Adipocyte (in vitro differentiated cells): ENCODE results near the gene MEGF6.
"Not testable (repeated sequence)": the region's sequence is repeated elsewhere in the genome, so short reads cannot be mapped to it uniquely, and the experiment has no call there.

Experiments used
- DNase-seq: peaks from one replicate; pipeline ENCODE4 v3.0.0-alpha.2; 2015; ENCODE audit warnings: low read depth
- H3K27me3 ChIP-seq: replicated peaks from 2 replicates; pipeline ENCODE4 v1.7.0; 2013; ENCODE audit warnings: mild to moderate bottlenecking, low read length, moderate library complexity; ENCODE audit not compliant: control insufficient read depth, insufficient read depth
- H3K36me3 ChIP-seq: 2 replicates; pipeline ENCODE4 v1.7.0; 2013; ENCODE audit warnings: low read length, mild to moderate bottlenecking, moderate library complexity; ENCODE audit not compliant: control insufficient read depth, insufficient read depth, severe bottlenecking
- H3K4me1 ChIP-seq: 2 replicates; pipeline ENCODE4 v1.7.0; 2013; ENCODE audit warnings: mild to moderate bottlenecking, low read length, moderate library complexity; ENCODE audit not compliant: control insufficient read depth, insufficient read depth
- H3K4me3 ChIP-seq: 2 replicates; pipeline ENCODE4 v1.7.0; 2013; ENCODE audit warnings: mild to moderate bottlenecking, low read length, moderate library complexity
- H3K9ac ChIP-seq: 2 replicates; pipeline ENCODE4 v1.7.0; 2013; ENCODE audit warnings: mild to moderate bottlenecking, low read length, moderate library complexity
- H3K9me3 ChIP-seq: 2 replicates; pipeline ENCODE4 v1.7.0; 2013; ENCODE audit warnings: mild to moderate bottlenecking, low read length, moderate library complexity; ENCODE audit not compliant: control insufficient read depth

The MEGF6 gene

DNA sequence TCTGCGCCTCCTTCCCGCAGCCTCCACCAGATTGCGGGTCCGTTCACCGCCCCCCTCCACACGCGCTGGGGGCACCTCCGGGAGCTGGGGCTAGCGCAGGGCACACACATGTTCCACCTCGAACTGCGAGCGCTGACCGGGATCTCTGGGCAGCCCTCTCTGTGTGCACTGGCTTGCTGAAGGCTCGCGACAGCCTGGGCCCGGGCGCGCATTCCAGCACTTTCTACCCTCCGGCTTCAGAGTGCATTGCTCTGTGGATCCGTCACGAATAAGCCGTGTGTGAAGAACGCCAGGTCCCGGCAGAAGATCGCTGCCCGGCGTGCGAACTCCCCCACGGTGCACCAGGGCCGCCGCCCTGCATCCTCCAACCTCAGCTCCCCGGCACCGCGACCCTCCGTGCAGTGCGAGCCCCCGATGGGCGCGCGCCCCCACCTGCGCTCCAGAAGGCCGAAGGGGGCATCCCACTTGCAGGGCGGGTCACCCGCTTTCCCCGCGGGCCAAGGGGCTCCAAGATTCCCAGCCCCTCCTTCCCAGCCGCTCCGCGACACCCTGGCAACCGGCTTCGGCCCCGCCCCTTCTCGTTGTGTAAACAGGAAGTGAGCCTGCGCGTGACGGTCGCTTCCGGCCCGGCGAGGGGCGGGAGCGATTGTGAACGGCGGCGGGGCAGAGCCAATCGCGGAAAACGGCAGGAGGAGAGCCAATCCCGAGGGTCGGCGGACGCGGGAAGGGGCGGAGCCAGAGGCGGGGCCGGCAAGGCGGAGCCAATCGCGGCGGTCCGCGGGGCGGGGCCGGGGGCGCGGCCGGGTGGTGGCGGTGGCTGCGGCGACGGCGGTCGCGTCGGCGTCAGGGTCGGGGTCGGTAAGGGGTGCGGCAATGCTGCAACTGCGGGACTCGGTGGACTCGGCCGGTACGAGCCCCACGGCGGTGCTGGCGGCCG is 13.2 kb upstream of the MEGF6 start, which contains the start of gene TPRG1L:
Gene TPRG1L, plus strand, starts transcription at position 816 of the 937 bp plus-strand sequence. Its CDS starts 58 bp downstream, at position 874.
- H3K9ac ChIP-seq, result peak within 1 kb of the TSS; percentile 91
- peaks cover 25% of the 10 kb centered on the region for H3K36me3 ChIP-seq
- H3K4me3 ChIP-seq, result peak within 1 kb of the TSS; percentile 98
- no peaks in the 10 kb centered on the region for H3K9me3 ChIP-seq
- peak; percentile 100 for DNase-seq
- no peaks in the 10 kb centered on the region for H3K27me3 ChIP-seq
- peaks cover 20% of the 10 kb centered on the region for H3K4me1 ChIP-seq

DNA sequence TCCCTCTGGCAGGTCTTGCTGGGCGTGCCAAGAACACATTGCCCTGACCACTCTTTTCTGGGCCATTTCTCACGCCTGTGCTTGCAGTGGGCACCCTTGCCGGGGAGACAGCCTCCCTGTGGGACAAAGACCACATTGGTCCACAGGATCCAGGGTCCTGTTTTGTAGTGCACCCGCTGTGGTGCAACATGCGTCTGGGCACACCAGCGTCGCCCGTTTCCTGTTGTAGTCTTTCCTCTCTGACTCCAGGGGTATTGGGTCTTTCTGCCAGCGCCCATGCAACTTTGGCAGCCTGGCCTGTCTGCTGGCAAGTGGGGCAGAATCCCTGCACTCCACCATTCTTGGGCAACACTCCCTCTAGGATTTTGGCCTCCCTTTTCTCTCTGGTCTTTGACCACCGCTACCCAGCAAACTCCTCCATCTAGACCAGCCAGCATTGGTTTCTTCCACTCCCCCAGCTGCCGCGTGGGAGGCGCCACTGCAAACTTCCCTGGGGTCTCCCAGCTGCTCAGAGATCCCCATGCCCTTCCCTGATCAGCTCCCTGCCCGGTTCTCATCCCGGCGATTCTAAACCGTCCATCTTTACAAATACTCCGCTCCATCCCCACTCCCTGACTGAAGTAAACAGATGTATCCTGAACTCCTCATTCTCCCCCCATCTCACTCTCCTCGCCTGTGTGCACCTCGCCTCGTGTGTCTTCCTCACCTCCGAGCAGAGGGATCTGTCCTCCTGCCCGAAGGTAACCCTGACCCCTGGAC is 12.3 kb upstream of the MEGF6 start:
- Histone ChIP-seq H3K9ac (peak overlapping the region; percentile 91), H3K27me3 (no peaks in the 10 kb centered on the region), H3K9me3 (no peaks in the 10 kb centered on the region), H3K4me1 (peaks cover 23% of the 10 kb centered on the region), H3K36me3 (peaks cover 17% of the 10 kb centered on the region), H3K4me3 (peak overlapping the region; percentile 98)
- DNase-seq, result peak; percentile 4

DNA sequence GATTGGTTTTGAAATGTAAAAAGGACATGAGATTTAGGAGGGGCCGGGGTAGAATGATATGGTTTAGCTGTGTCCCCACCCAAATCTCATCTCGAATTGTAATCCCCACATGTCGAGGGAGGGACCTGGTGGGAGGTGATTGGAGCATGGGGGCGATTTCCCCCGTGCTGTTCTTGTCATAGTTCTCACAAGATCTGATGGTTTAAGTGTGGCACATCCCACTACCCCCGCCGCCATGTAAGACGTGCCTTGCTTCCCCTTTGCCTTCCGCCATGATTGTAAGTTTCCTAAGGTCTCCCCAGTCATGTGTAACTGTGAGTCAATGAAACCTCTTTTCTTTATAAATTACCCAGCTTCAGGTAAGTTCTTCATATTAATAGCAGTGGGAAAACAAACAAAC is 10.8 kb upstream of the MEGF6 start:
- peaks cover 25% of the 10 kb centered on the region for H3K4me1 ChIP-seq
- not testable (repeated sequence) for DNase-seq, H3K9me3 ChIP-seq, H3K9ac ChIP-seq, H3K27me3 ChIP-seq, H3K4me3 ChIP-seq, H3K36me3 ChIP-seq

DNA sequence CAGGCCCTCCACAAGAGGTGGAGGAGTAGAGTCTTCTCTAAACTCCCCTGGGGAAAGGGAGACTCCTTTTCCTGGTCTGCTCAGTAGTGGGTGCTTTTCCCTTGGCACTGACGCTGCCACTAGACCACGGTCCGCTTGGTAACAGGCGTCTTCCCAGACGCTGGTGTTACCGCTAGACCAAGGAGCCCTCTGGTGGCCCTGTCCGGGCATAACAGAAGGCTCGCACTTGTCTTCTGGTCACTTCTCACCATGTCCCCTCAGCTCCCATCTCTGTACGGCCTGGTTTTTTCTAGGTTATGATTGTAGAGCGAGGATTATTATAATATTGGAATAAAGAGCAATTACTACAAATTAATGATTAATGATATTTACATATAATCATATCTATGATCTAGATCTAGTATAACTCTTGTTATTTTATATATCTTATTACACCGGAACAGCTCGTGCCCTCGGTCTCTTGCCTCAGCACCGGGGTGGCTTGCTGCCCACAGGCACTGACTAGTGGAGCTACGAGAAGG is 9.9 kb upstream of the MEGF6 start:
- H3K4me1 ChIP-seq, result peaks cover 24% of the 10 kb centered on the region
- not testable (repeated sequence) for H3K4me3 ChIP-seq, H3K9ac ChIP-seq, H3K9me3 ChIP-seq, H3K36me3 ChIP-seq
- peaks cover 14% of the 10 kb centered on the region for H3K27me3 ChIP-seq
- peak; percentile 57 for DNase-seq

DNA sequence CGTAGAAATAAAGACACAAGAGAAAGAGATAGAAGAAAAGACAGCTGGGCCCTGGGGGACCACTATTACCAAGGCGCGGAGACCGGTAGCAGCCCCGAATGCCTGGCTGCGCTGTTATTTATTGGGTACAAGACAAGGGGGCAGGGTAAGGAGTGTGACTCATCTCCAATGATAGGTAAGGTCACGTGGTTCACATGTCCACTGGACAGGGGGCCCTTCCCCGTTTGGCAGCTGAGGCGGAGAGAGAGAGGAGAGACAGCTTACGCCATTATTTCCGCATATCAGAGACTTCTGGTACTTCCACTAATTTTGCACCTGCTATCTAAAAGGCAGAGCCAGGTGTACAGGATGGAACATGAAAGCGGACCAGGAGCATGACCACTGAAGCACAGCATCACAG is 9.4 kb upstream of the MEGF6 start:
- no peak overlapping the region for H3K9ac ChIP-seq
- H3K4me3 ChIP-seq, result no peak overlapping the region
- H3K36me3 ChIP-seq, result no peaks in the 10 kb centered on the region
- no peak for DNase-seq
- H3K4me1 ChIP-seq, result peaks cover 19% of the 10 kb centered on the region
- H3K9me3 ChIP-seq, result no peaks in the 10 kb centered on the region
- peaks cover 19% of the 10 kb centered on the region for H3K27me3 ChIP-seq

DNA sequence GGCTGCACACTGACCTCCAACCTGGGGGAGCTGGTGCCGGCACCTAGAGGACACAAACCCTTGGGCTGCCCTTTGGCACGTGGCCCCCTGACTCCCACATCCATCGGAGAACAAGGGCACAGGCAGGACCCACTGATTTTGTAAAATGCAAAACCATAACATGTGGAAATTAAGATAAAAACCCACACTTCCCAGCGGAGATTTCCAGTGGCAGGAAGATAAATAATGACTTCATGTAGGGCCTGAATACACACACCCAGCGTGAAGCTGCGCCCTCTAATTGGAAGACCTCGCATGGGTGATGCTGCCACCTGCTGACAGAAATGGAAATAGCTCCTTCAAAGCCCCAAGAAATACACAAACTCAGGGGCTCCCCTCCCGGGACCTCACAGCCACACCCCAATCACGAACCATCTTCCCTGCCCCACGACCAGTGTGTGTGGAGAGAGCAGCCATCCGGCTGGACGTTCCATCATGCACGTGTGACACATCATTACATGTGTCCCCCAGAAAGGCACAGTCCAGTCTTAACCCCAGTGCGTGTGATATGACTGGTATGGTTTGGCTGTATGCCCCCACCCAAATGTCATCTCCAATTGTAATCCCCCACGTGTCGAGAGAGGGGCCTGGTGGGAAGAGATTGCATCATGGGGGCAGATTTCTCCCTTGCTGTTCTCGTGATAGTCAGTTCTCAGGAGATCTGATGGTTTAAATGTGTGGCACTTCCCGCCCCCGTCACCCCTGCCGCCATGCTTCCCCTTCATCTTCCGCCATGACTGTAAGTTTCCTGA is 7.8 kb upstream of the MEGF6 start:
- DNase-seq, result peak; percentile 92
- H3K36me3 ChIP-seq, result no peaks in the 10 kb centered on the region

DNA sequence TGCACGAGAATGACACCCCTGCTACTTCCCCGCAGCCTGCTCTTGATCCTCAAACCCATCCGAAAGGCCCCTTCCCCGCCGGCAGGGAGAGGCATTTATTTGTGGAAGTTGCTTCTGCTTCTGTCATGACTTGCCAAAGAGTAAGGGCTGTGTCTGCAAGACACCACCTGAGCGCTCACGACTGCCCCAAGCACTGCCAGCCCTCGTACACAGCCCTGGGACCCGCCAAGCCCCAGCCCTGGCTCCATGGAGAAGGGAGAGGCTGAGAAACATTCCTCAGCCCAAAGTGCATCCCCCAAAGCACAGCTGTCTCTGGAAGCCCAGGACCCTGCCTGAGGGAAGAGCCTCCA is 7.2 kb upstream of the MEGF6 start:
- Histone ChIP-seq H3K9ac (no peak overlapping the region), H3K27me3 (peaks cover 41% of the 10 kb centered on the region), H3K4me1 (peaks cover 12% of the 10 kb centered on the region), H3K9me3 (no peaks in the 10 kb centered on the region), H3K4me3 (no peak overlapping the region), H3K36me3 (no peaks in the 10 kb centered on the region)
- no peak for DNase-seq

More for the DNA sequence above, 7.8 kb upstream of the MEGF6 start:
- Histone ChIP-seq H3K9ac (no peak overlapping the region), H3K4me3 (no peak overlapping the region), H3K4me1 (peaks cover 16% of the 10 kb centered on the region), H3K9me3 (no peaks in the 10 kb centered on the region), H3K27me3 (peaks cover 35% of the 10 kb centered on the region)

DNA sequence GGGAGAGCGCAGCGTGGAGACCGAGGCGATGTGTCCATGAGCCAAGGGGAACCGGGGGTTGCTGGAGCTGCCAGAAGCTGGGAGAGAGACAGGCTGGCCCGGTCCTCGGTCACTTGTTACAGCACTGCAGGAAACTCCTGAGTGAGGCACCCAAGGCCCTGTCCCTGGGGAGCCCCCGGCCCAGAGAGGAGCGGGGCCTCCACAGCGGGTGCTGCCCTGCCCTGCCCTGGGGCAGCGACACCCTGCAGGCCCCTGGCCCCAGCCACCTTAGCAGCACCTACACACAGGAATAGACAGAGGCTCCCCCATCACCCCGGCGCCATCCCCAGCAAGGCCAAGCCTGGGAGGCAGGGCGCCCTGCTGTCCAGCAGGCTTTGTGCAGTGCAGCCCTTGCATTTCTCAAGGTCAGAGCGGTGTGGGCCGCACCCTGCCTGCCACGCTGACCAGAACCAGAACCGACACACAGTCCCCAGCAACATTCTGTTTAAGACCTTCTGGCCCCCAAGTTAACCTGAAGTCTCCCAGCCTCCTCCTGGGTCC is 6.6 kb upstream of the MEGF6 start:
- no peak for DNase-seq
- Histone ChIP-seq H3K9me3 (no peaks in the 10 kb centered on the region), H3K4me1 (peaks cover 6% of the 10 kb centered on the region)

DNA sequence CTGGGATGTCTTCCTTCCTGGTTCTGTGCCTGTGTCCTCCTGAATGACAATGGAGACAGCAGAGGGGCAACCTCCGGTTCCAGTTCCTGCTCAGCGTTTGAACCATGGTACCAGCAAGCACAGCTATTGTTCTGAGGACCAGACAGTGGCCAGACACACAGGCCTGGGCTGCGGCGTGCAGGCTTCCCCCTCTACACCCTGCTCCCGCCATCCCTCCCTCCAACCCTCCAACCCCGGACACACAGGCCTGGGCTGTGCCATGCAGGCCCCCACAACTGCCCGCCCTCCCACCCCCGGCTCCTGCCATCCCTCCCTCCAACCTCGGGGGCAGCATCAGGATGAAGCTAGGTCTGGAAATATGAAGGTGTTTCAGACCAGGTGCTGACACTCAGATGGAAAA is 5.6 kb upstream of the MEGF6 start:
- Histone ChIP-seq H3K27me3 (peaks cover 57% of the 10 kb centered on the region), H3K4me1 (peaks cover 4% of the 10 kb centered on the region)
- DNase-seq, result no peak

More for the DNA sequence above, 6.6 kb upstream of the MEGF6 start:
- Histone ChIP-seq H3K9ac (no peak overlapping the region), H3K4me3 (no peak overlapping the region), H3K36me3 (no peaks in the 10 kb centered on the region), H3K27me3 (peaks cover 47% of the 10 kb centered on the region)

DNA sequence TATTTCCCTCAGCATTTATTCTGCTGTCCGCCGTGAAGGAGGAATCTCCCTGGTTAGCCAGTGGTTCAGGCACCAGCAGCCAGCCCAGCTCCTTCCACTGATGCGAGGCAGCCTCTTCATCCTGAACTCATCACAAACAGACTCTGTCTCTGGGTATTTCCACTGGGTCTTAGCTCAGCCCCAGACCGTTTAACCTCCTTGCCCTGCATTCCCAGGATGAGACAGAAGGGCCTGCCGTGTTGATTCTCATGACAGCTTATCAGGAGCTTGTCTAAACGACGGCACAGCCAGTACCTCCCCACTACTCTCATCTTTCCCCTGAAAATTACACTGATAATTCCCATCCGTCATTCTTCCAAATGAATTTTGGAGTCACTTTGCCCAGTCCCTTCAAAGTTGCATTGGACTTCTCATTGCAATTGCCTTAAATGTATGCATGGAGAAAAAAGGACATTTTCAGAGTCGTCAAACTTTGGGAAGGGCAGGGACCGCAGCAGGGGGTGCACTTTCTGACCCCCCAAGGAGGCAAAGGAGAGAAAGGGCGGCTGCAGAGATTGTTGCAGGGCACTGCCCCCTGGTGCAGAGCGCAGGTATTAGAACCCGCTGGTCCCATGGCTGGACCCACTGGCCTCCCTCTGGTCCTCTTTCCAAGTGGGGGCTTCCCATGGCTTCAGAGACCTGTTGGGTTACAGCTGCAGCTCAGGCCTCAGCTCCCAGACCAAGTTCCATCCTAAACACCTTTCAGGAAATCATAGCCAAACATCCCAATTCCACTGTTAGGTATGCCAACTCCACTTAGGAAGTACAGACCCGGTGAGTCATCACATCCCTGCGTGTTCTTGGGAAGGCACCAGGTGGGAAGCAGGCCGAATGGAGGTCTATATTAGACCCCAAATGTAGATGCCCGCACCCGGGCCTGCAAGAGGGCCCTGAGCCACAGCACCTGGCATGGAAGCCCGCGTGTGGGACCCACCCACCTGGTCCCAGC is 3.7 kb upstream of the MEGF6 start:
- Histone ChIP-seq H3K36me3 (no peaks in the 10 kb centered on the region), H3K4me1 (peaks cover 7% of the 10 kb centered on the region), H3K27me3 (peaks cover 62% of the 10 kb centered on the region), H3K9ac (no peak overlapping the region), H3K4me3 (no peak overlapping the region), H3K9me3 (no peaks in the 10 kb centered on the region)
- DNase-seq, result peak; percentile 28

More for the DNA sequence above, 5.6 kb upstream of the MEGF6 start:
- H3K9me3 ChIP-seq, result no peaks in the 10 kb centered on the region
- no peaks in the 10 kb centered on the region for H3K36me3 ChIP-seq
- H3K9ac ChIP-seq, result no peak overlapping the region
- H3K4me3 ChIP-seq, result no peak overlapping the region
